SJCRH30 (cell line): ENCODE results near the gene PCDHA1. TPM values are rescaled to one million over a fixed set of nuclear protein-coding genes. Genes with fewer than 3 reads are reported as not detected.
"Not testable (repeated sequence)": the region's sequence is repeated elsewhere in the genome, so short reads cannot be mapped to it uniquely, and the experiment has no call there.

Experiments
- DNase-seq, 2 experiments: peaks; one replicate each; pipeline ENCODE4 v3.0.0-alpha.2; 2015 to 2020
- H3K27ac ChIP-seq: fragments of 250-450 bp; sonication (Bioruptor Pico); 2 replicates; pipeline ENCODE4 v1.5.1; 2020; ENCODE audit warnings: mild to moderate bottlenecking, moderate library complexity
- H3K27me3 ChIP-seq: fragments of 250-450 bp; sonication (Bioruptor Pico); 2 replicates; pipeline ENCODE4 v1.5.1; 2020; ENCODE audit warnings: mild to moderate bottlenecking, moderate library complexity
- H3K36me3 ChIP-seq: fragments of 250-450 bp; sonication (Bioruptor Pico); 2 replicates; pipeline ENCODE4 v1.5.1; 2020; ENCODE audit warnings: mild to moderate bottlenecking, moderate library complexity
- H3K4me1 ChIP-seq: fragments of 250-450 bp; sonication (Bioruptor Pico); 2 replicates; pipeline ENCODE4 v1.5.1; 2020; ENCODE audit warnings: mild to moderate bottlenecking, moderate library complexity
- H3K4me3 ChIP-seq: fragments of 250-450 bp; sonication (Bioruptor Pico); 2 replicates; pipeline ENCODE4 v1.5.1; 2020; ENCODE audit warnings: mild to moderate bottlenecking, moderate library complexity
- H3K9me3 ChIP-seq: fragments of 250-450 bp; sonication (Bioruptor Pico); replicated peaks from 2 replicates; pipeline ENCODE4 v1.5.1; 2020; ENCODE audit warnings: mild to moderate bottlenecking, moderate library complexity
- total RNA-seq: library from RNA; depleted of rRNA; stranded (reverse); fragments of >200 nt; shearing (Covaris generic); gene quantifications from 2 replicates; pipeline ENCODE4 v1.2.3, GENCODE V29; 2014; rRNA removed

Gene PCDHA1
- not detected in 2 replicates for total RNA-seq

GRCh38 chr5:140785905-140786686 lies at the start of gene PCDHA1:
Gene PCDHA1 (plus strand): TSS chr5:140786140.
- H3K27me3 ChIP-seq: no peaks in the 10 kb centered on the region
- H3K36me3 ChIP-seq: no peaks in the 10 kb centered on the region
- H3K4me3 ChIP-seq: no peak within 1 kb of the TSS
- H3K4me1 ChIP-seq: no peaks in the 10 kb centered on the region
- H3K27ac ChIP-seq: no peak within 1 kb of the TSS
- no peaks in the 10 kb centered on the region for H3K9me3 ChIP-seq
- DNase-seq: no peak

DNA sequence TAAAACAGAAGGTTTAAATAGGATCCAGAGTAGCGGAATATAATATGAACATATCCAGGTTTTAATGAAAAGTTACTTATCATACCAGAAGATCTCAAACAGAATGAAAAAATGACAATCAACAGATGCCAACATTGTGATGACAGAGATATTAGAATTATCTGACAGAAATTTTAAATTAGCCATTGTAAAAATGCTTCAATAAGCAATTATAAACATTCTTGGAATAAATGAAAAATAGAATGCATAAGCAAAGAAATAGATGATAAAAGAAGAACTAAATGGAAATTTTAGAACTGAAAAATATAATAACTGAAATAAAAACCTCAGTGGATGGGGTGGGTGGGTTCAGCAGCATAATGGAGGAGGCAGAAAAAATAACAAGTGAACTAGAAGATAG lies 48.5 kb upstream of the PCDHA1 start:
- Histone ChIP-seq H3K9me3 (no peaks in the 10 kb centered on the region), H3K27me3 (no peaks in the 10 kb centered on the region), H3K4me3 (no peak overlapping the region), H3K4me1 (no peaks in the 10 kb centered on the region), H3K27ac (no peak overlapping the region), H3K36me3 (no peaks in the 10 kb centered on the region)
- DNase-seq: no peak

DNA sequence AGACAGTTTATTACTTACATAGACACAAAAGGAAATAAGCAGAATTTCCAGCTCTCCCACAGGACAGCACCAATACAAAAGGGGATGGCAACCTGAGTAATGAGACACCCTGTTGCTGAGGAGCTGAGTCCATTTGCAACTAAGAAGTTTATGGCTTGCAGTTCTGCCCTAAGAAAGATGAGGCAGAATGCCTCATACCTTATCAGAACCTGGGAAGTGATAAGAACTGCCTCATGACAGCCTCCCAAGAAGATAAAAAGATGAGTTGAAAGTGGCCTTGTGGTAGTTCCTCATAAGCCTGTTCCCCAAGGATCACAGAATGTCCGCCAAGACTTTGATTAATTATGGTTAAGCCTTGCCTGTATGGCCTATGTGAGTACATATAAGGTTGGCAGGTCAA lies 44.0 kb upstream of the PCDHA1 start:
- H3K4me1 ChIP-seq: no peaks in the 10 kb centered on the region
- no peaks in the 10 kb centered on the region for H3K36me3 ChIP-seq
- H3K27ac ChIP-seq: no peak overlapping the region
- no peak overlapping the region for H3K4me3 ChIP-seq
- no peak for DNase-seq
- 0 out of 2 replicates have a peak, but pooled peaks cover 5% of the 10 kb centered on the region for H3K9me3 ChIP-seq
- no peaks in the 10 kb centered on the region for H3K27me3 ChIP-seq

- no peaks in the 10 kb centered on the region; the same call in 1 of the 2 replicates for H3K9me3 ChIP-seq
- DNase-seq: no peak
- H3K4me1 ChIP-seq: no peaks in the 10 kb centered on the region
These were observed 32.4 kb upstream of the PCDHA1 start for GRCh38 chr5:140753561-140753960.

GRCh38 chr5:140764177-140764973 lies 21.6 kb upstream of the PCDHA1 start:
- Histone ChIP-seq H3K9me3 (peaks cover 42% of the 10 kb centered on the region), H3K4me3 (no peak overlapping the region), H3K27ac (no peak overlapping the region), H3K36me3 (no peaks in the 10 kb centered on the region), H3K4me1 (no peaks in the 10 kb centered on the region), H3K27me3 (no peaks in the 10 kb centered on the region)
- peak in 1 of 2 experiments; percentile 2 for DNase-seq

More at GRCh38 chr5:140753561-140753960, 32.4 kb upstream of the PCDHA1 start:
- Histone ChIP-seq H3K36me3 (no peaks in the 10 kb centered on the region), H3K27me3 (no peaks in the 10 kb centered on the region), H3K27ac (no peak overlapping the region), H3K4me3 (no peak overlapping the region)

DNA sequence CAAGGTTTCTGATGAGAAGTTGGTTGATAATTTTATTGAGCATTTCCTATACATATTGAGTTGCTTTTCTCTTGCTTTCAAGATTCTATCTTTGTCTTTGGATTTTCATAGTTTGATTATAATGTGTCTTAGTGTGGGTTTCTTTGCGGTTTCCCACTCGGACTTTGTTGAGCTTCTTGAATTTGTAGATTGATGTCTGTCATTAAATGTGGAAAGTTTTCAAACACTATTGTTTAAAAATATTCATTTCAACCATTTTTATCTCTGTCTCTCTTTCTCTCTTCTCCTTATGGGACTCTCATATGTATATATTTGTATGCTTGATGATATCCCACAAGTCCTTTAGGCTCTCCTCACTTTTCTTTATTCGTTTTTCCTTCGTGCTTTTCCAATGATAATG lies 18.5 kb upstream of the PCDHA1 start:
- no peaks in the 10 kb centered on the region for H3K27me3 ChIP-seq
- DNase-seq: no peak
- no peaks in the 10 kb centered on the region for H3K4me1 ChIP-seq
- H3K27ac ChIP-seq: no peak overlapping the region
- H3K4me3 ChIP-seq: no peak overlapping the region
- H3K36me3 ChIP-seq: no peaks in the 10 kb centered on the region
- peaks cover 41% of the 10 kb centered on the region for H3K9me3 ChIP-seq

DNA sequence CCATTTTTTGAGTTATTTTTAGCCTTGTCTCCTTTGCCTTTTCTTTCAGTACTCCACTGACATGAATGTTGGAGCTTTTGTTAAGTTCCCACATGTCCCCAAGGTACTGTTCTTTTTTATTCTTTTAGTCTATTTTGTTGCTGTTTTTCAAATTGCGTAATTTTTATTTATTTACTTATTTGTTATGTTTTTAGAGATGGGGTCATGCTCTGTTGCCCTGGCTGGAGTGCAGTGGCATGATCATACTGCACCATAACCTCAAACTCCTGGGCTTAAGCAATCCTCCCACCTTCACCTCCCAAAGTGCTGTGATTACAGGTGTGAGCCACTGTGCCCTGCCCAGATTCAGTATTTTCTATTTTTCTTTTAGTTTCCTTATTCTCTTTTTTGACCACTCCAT lies 5.4 kb upstream of the PCDHA1 start:
- no peak overlapping the region for H3K4me3 ChIP-seq
- no peaks in the 10 kb centered on the region for H3K4me1 ChIP-seq
- H3K27ac ChIP-seq: no peak overlapping the region
- H3K36me3 ChIP-seq: no peaks in the 10 kb centered on the region
- H3K9me3 ChIP-seq: no peaks in the 10 kb centered on the region
- no peak for DNase-seq
- H3K27me3 ChIP-seq: no peaks in the 10 kb centered on the region

DNA sequence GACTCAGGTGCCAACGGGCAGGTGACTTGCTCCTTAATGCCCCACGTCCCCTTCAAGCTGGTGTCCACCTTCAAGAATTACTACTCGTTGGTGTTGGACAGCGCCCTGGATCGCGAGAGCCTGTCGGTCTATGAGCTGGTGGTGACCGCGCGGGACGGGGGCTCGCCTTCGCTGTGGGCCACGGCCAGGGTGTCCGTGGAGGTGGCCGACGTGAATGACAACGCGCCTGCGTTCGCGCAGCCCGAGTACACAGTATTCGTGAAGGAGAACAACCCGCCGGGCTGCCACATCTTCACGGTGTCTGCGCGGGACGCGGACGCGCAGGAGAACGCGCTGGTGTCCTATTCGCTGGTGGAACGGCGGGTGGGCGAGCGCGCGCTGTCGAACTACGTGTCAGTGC lies 1.5 kb downstream of the PCDHA1 start:
- H3K27me3 ChIP-seq, DNase-seq, H3K4me3 ChIP-seq, H3K4me1 ChIP-seq, H3K9me3 ChIP-seq, H3K27ac ChIP-seq, H3K36me3 ChIP-seq: not testable (repeated sequence)

DNA sequence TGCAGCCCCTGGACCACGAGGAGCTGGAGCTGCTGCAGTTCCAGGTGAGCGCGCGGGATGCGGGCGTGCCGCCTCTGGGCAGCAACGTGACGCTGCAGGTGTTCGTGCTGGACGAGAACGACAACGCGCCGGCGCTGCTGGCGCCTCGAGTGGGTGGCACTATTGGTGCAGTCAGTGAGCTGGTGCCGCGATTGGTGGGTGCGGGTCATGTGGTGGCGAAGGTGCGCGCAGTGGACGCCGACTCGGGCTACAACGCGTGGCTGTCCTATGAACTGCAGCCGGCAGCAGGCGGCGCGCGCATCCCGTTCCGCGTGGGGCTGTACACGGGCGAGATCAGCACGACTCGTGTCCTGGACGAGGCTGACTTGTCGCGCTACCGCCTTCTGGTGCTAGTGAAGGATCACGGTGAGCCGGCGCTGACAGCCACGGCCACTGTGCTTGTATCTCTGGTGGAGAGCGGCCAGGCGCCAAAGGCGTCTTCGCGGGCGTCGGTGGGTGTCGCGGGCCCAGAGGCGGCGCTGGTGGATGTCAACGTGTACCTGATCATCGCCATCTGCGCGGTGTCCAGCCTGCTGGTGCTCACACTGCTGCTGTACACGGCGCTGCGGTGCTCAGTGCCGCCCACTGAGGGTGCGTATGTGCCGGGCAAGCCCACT lies 2.0 kb downstream of the PCDHA1 start:
- not testable (repeated sequence) for H3K27me3 ChIP-seq, H3K27ac ChIP-seq, H3K4me3 ChIP-seq, DNase-seq, H3K36me3 ChIP-seq, H3K9me3 ChIP-seq, H3K4me1 ChIP-seq

GRCh38 chr5:140791089-140791488 lies 5.1 kb downstream of the PCDHA1 start:
- H3K4me1 ChIP-seq: no peaks in the 10 kb centered on the region
- no peaks in the 10 kb centered on the region for H3K36me3 ChIP-seq

DNA sequence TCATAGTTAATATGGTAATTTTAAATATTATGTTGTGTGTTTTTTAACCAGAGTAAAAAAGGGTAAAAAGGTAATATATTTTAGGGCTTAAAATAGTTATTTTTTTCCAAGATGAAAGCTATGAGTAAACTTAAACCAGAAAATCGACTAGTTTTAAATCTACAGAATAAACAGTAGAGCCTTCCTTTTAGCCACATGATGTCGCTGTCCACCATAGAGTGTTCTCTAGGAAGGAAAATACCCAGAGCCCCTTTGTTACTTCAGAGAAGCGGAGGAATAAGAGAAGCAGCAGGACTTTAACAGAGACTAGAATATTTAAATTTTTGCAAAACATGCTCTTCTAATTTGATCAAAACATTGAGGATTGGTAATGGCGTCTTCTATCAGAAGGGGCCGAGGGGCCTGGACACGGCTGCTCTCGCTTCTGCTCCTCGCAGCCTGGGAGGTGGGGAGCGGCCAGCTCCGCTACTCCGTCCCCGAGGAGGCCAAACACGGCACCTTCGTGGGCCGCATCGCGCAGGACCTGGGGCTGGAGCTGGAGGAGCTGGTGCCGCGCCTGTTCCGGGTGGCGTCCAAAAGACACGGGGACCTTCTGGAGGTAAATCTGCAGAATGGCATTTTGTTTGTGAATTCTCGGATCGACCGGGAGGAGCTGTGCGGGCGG lies 8.8 kb downstream of the PCDHA1 start, which contains the start of gene PCDHA2:
Gene PCDHA2 (plus strand): TSS at position 258 of the 664 bp plus-strand sequence.
- Histone ChIP-seq H3K9me3 (no peaks in the 10 kb centered on the region; the same call in none of the 2 replicates), H3K27ac (no peak within 1 kb of the TSS), H3K4me1 (no peaks in the 10 kb centered on the region), H3K4me3 (no peak within 1 kb of the TSS), H3K27me3 (no peaks in the 10 kb centered on the region; the same call in 1 of the 2 replicates), H3K36me3 (no peaks in the 10 kb centered on the region)
- no peak for DNase-seq

More at GRCh38 chr5:140791089-140791488, 5.1 kb downstream of the PCDHA1 start:
- no peak for DNase-seq
- Histone ChIP-seq H3K4me3 (no peak overlapping the region), H3K27ac (no peak overlapping the region), H3K9me3 (no peaks in the 10 kb centered on the region; the same call in none of the 2 replicates), H3K27me3 (no peaks in the 10 kb centered on the region; the same call in 1 of the 2 replicates)

- no peak overlapping the region for H3K27ac ChIP-seq
- H3K4me3 ChIP-seq: no peak overlapping the region
- H3K4me1 ChIP-seq: no peaks in the 10 kb centered on the region
- DNase-seq: no peak
- H3K36me3 ChIP-seq: no peaks in the 10 kb centered on the region
- H3K27me3 ChIP-seq: no peaks in the 10 kb centered on the region; the same call in 1 of the 2 replicates
- H3K9me3 ChIP-seq: no peaks in the 10 kb centered on the region; the same call in none of the 2 replicates
These were observed 9.3 kb downstream of the PCDHA1 start for GRCh38 chr5:140795259-140795641.

GRCh38 chr5:140796072-140796717 lies 10.3 kb downstream of the PCDHA1 start:
- DNase-seq: not testable (repeated sequence)

GRCh38 chr5:140796718-140797095 lies 10.8 kb downstream of the PCDHA1 start:
- DNase-seq: no peak

More at GRCh38 chr5:140796072-140796717, 10.3 kb downstream of the PCDHA1 start:
- H3K4me3 ChIP-seq, H3K27ac ChIP-seq, H3K4me1 ChIP-seq, H3K36me3 ChIP-seq, H3K9me3 ChIP-seq, H3K27me3 ChIP-seq: not testable (repeated sequence)

More at GRCh38 chr5:140796718-140797095, 10.8 kb downstream of the PCDHA1 start:
- Histone ChIP-seq H3K9me3 (peaks cover 2% of the 10 kb centered on the region), H3K27me3 (no peaks in the 10 kb centered on the region; the same call in 1 of the 2 replicates), H3K36me3 (no peaks in the 10 kb centered on the region), H3K27ac (no peak overlapping the region), H3K4me1 (no peaks in the 10 kb centered on the region), H3K4me3 (no peak overlapping the region)
